K562 (cell line): ENCODE data around the gene MYCBP2. TPM values are rescaled to one million over a fixed set of nuclear protein-coding genes. Genes with fewer than 3 reads are reported as not detected.

Experiments
- ATAC-seq: fragments of 200-7000 bp; cut with Tn5 transposase; 3 replicates; pipeline ENCODE4 v1.9.1; 2020; ENCODE audit warnings: moderate library complexity
- BruUV-seq: library from RNA; stranded (reverse); fragments of 400-500 nt; replicated peaks from 2 replicates; lab custom pipeline; 2021; lab: Mats Ljungman, UMichigan
- CTCF ChIA-PET: fragments of 300-600 bp; formaldehyde crosslinking; extraction: SDS; loops from one replicate; lab custom pipeline; 2021; ENCODE audit warnings: low intra/inter-chr PET ratio; lab: Yijun Ruan, JAX
- POLR2A ChIA-PET: fragments of 300-600, 350-650 bp; sonication (Branson Sonifier 250); formaldehyde crosslinking; extraction: SDS; loops from one replicate; lab custom pipeline; 2021; ENCODE audit warnings: antibody characterized with exemption, inconsistent platforms; lab: Yijun Ruan, JAX
- DNase-seq, 4 experiments: peaks; one replicate each; pipeline versions ENCODE4 v3.0.0 to v3.0.0-alpha.2; 2011 to 2018; ENCODE audit warnings: low spot score in 3 of 4, mixed read lengths in 3 of 4; ENCODE audit errors: extremely low read depth in 1 of 4
- FAIRE-seq: peaks from 2 replicates; lab custom pipeline; 2011; peaks lifted over from hg19 to GRCh38; lab: Jason Lieb, UNC
- H2AFZ ChIP-seq: 2 replicates; pipeline ENCODE4 v1.6.0; 2011; ENCODE audit warnings: low read depth, low read length, control low read depth, inconsistent platforms
- H3K27ac ChIP-seq: fragments of 200-600 bp; 3 replicates; pipeline ENCODE4 v1.8.0; 2011; ENCODE audit warnings: low read depth, mild to moderate bottlenecking, control low read depth, inconsistent platforms, low read length, moderate library complexity, mixed read lengths; ENCODE audit errors: extremely low read depth
- H3K27me3 ChIP-seq, 2 experiments: fragments of 300-600 bp in 1 of 2; 2 replicates in 1 of 2; 3 replicates in 1 of 2; pipeline versions ENCODE4 v1.6.0 to v1.8.0; 2011; ENCODE audit warnings: inconsistent platforms in 2 of 2, low read length in 2 of 2, mild to moderate bottlenecking in 1 of 2, mixed read lengths in 1 of 2, moderate library complexity in 1 of 2; ENCODE audit not compliant: control insufficient read depth in 2 of 2, insufficient read depth in 2 of 2
- H3K36me3 ChIP-seq: fragments of 300-600 bp; 3 replicates; pipeline ENCODE4 v1.8.0; 2011; ENCODE audit warnings: mild to moderate bottlenecking, low read length, inconsistent platforms; ENCODE audit not compliant: control insufficient read depth, insufficient read depth
- H3K4me1 ChIP-seq, 2 experiments: fragments of 200-600 bp in 1 of 2; replicated peaks in 1 of 2; 2 replicates in 1 of 2; 3 replicates in 1 of 2; pipeline versions ENCODE4 v1.5.1 to v1.8.0; 2011; ENCODE audit warnings: inconsistent platforms in 2 of 2, low read length in 2 of 2, mild to moderate bottlenecking in 1 of 2, mixed read lengths in 1 of 2, moderate library complexity in 1 of 2; ENCODE audit not compliant: control insufficient read depth in 2 of 2, insufficient read depth in 2 of 2
- H3K4me2 ChIP-seq: 2 replicates; pipeline ENCODE4 v1.6.1; 2011; ENCODE audit warnings: low read length, control low read depth, inconsistent platforms, mixed read lengths; ENCODE audit not compliant: insufficient read depth
- H3K4me3 ChIP-seq: fragments of 200-600 bp; sonication (generic), shearing (Covaris generic); 2 replicates; pipeline ENCODE4 v1.5.1; 2016; ENCODE audit warnings: control low read depth, inconsistent platforms
- H3K79me2 ChIP-seq: fragments of 200-600 bp; 3 replicates; pipeline ENCODE4 v1.8.0; 2011; ENCODE audit warnings: low read length, inconsistent platforms; ENCODE audit not compliant: control insufficient read depth, insufficient read depth
- H3K9ac ChIP-seq, 2 experiments: 2 replicates each; pipeline versions ENCODE4 v1.6.0 to v1.6.1; 2011; ENCODE audit warnings: low read depth in 2 of 2, low read length in 2 of 2, control low read depth in 1 of 2, inconsistent platforms in 1 of 2, mild to moderate bottlenecking in 1 of 2, mixed read lengths in 1 of 2; ENCODE audit not compliant: insufficient read depth in 1 of 2
- H3K9me1 ChIP-seq: one replicate; pipeline ENCODE4 v1.6.0; 2011; ENCODE audit warnings: inconsistent platforms, mild to moderate bottlenecking, low read length, moderate library complexity; ENCODE audit not compliant: control insufficient read depth, insufficient read depth
- H3K9me3 ChIP-seq: replicated peaks from 2 replicates; pipeline ENCODE4 v1.5.1; 2011; ENCODE audit warnings: low read depth, low read length, inconsistent platforms; ENCODE audit not compliant: control insufficient read depth, insufficient read depth
- H4K20me1 ChIP-seq: replicated peaks from 2 replicates; pipeline ENCODE4 v1.6.1; 2011; ENCODE audit warnings: low read length, inconsistent platforms, mixed read lengths; ENCODE audit not compliant: control insufficient read depth, insufficient read depth
- CEBPB ChIP-seq: fragments of 450-650 bp; IDR thresholded peaks from 2 replicates; pipeline ENCODE4 v1.6.1; 2016; ENCODE audit warnings: missing genetic modification characterization, missing compliant biosample characterization
- OTX1 ChIP-seq: fragments of 450-650 bp; formaldehyde crosslinking; IDR thresholded peaks from 2 replicates; pipeline ENCODE4 v1.4.0; 2022; ENCODE audit warnings: mild to moderate bottlenecking
- PCBP2 ChIP-seq: fragments of 200-400 bp; formaldehyde crosslinking; IDR thresholded peaks from 2 replicates; pipeline ENCODE4 v1.6.1; 2018; ENCODE audit warnings: low read length, low read depth, mild to moderate bottlenecking, moderate library complexity; ENCODE audit not compliant: poor library complexity, severe bottlenecking
- PHB2 ChIP-seq: fragments of 450-650 bp; IDR thresholded peaks from 2 replicates; pipeline ENCODE4 v1.6.1; 2017; ENCODE audit warnings: low read depth
- RB1 ChIP-seq: fragments of 450-650 bp; IDR thresholded peaks from 2 replicates; pipeline ENCODE4 v1.6.1; 2017; ENCODE audit warnings: low read depth, mild to moderate bottlenecking
- SLC30A9 ChIP-seq: fragments of 250-450 bp; sonication (Bioruptor Pico); IDR thresholded peaks from 2 replicates; pipeline ENCODE4 v1.8.0; 2022; ENCODE audit warnings: mild to moderate bottlenecking, moderate library complexity
- TCF7L2 ChIP-seq: fragments of 150-350 bp; IDR thresholded peaks from 2 replicates; pipeline ENCODE4 v1.6.1; 2016; ENCODE audit warnings: low read depth, mild to moderate bottlenecking, low read length, moderate library complexity
- ZNF174 ChIP-seq: fragments of 250-450 bp; sonication (Bioruptor Pico); IDR thresholded peaks from 2 replicates; pipeline ENCODE4 v1.4.0; 2020; ENCODE audit warnings: mild to moderate bottlenecking
- ZNF431 ChIP-seq: sonication (generic); formaldehyde crosslinking; IDR thresholded peaks from 2 replicates; pipeline ENCODE4 v1.8.0; 2022; ENCODE audit warnings: mild to moderate bottlenecking, missing genetic modification reagents
- ZNF639 ChIP-seq, 2 experiments: fragments of 200-800 bp in 1 of 2; sonication (Bioruptor generic) in 1 of 2; sonication (generic) in 1 of 2; formaldehyde crosslinking in 1 of 2; IDR thresholded peaks in 1 of 2; conservative IDR thresholded peaks in 1 of 2; 2 replicates each; pipeline versions ENCODE4 v1.5.0 to v1.6.1; 2016 to 2020; ENCODE audit warnings: missing compliant biosample characterization in 1 of 2, missing genetic modification characterization in 1 of 2, missing genetic modification reagents in 1 of 2
- ZNF830 ChIP-seq: fragments of 250-450 bp; sonication (Bioruptor Pico); IDR thresholded peaks from 2 replicates; pipeline ENCODE4 v1.5.0; 2021; ENCODE audit warnings: mild to moderate bottlenecking
- WGBS: fragments of 100-300 bp; shearing (Covaris generic); methylation state at CpG from one replicate; pipeline ENCODE4 v1.1.6; 2016; ENCODE audit warnings: low coverage, mixed read lengths; ENCODE audit not compliant: insufficient coverage; ENCODE audit errors: missing lambda C conversion rate; 5-methylcytosine and 5-hydroxymethylcytosine counted together
- in situ Hi-C: fragments of 300-500 bp; cut with MboI; formaldehyde crosslinking; loops from 4 replicates; pipeline ENCODE4 v1.15.0; 2018; ENCODE audit warnings: inconsistent platforms, mixed read lengths
- intact Hi-C: fragments of 100-400 bp; cut with micrococcal nuclease; formaldehyde crosslinking; loops from 2 replicates; pipeline ENCODE4 v1.14.2; 2022
- polyA plus RNA-seq, 8 experiments: library from polyadenylated mRNA; depleted of rRNA in 4 of 8; stranded (reverse) in 5 of 8; unstranded in 3 of 8; fragments of >200 nt; fragmentation: Nextera tagmentation in 2 of 8; fragmentation: Illumina TruSeq in 1 of 8; extraction: Ambion mirVana in 2 of 8; extraction: Trizol in 1 of 8; gene quantifications; 2 replicates each; pipeline versions ENCODE4 v1.2.1 to v1.2.3, GENCODE V29; 2011 to 2014; ENCODE audit warnings: inconsistent platforms in 1 of 8, missing spikeins in 1 of 8
- total RNA-seq, 7 experiments: library from RNA; depleted of rRNA in 6 of 7; stranded (reverse); fragments of >200 nt in 6 of 7; fragmentation: Illumina TruSeq in 2 of 7; extraction: Trizol in 2 of 7; gene quantifications; 2 replicates each; pipeline versions ENCODE4 v1.2.1 to v1.2.3, GENCODE V29; 2011 to 2021; ENCODE audit warnings: low replicate concordance in 1 of 7
- TF ChIP-seq, protein P1 (sequence below): IDR thresholded peaks from 2 replicates; pipeline ENCODE4 v1.6.1; 2016; ENCODE audit warnings: missing genetic modification characterization, missing compliant biosample characterization

MYCBP2 gene
- total and polyA plus RNA-seq, 9 of the 15 experiments (the other 6 are each of a cell fraction or from before 2014, with no cell fraction given) = 13.2 to 47.2 (median 28.9) TPM

GRCh38 chr13:77309254-77309653, 17.6 kb downstream of the MYCBP2 start:
- POLR2A ChIA-PET = interaction anchor here (1.6 kb wide), 1 partner anchor 18 kb away, joined by 3 read pairs; the partner anchor contains the start of gene MYCBP2
- H3K9me1 ChIP-seq = no peaks in the 10 kb centered on the region
- no peak for TF ChIP-seq ZNF174
- TF ChIP-seq TCF7L2 = no peak
- no peak for TF ChIP-seq RB1
- TF ChIP-seq, protein P1, sequence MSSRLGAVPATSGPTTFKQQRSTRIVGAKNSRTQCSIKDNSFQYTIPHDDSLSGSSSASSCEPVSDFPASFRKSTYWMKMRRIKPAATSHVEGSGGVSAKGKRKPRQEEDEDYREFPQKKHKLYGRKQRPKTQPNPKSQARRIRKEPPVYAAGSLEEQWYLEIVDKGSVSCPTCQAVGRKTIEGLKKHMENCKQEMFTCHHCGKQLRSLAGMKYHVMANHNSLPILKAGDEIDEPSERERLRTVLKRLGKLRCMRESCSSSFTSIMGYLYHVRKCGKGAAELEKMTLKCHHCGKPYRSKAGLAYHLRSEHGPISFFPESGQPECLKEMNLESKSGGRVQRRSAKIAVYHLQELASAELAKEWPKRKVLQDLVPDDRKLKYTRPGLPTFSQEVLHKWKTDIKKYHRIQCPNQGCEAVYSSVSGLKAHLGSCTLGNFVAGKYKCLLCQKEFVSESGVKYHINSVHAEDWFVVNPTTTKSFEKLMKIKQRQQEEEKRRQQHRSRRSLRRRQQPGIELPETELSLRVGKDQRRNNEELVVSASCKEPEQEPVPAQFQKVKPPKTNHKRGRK = no peak
- TF ChIP-seq PCBP2 = no peak
- TF ChIP-seq ZNF431 = no peak
- TF ChIP-seq PHB2 = no peak
- TF ChIP-seq SLC30A9 (CRISPR knock-in tag) = no peak
- no peak for TF ChIP-seq ZNF639 (CRISPR knock-in tag; conservative IDR thresholded peaks at IDR 0.05 in 1 of 2, IDR thresholded peaks at IDR 0.05 in 1 of 2)
- no peak for TF ChIP-seq OTX1
- TF ChIP-seq CEBPB (tag) = no peak
- TF ChIP-seq ZNF830 = no peak
- TF ChIP-seq, all 486 proteins: peak for 0
- intact Hi-C loops (no loop called here), in situ Hi-C loops (no loop called here)
- Histone ChIP-seq H3K27me3 (no peaks in the 10 kb centered on the region), H3K4me3 (no peak overlapping the region), H3K4me2 (no peak overlapping the region), H3K79me2 (peaks cover 73% of the 10 kb centered on the region), H3K9me3 (no peaks in the 10 kb centered on the region), H4K20me1 (no peaks in the 10 kb centered on the region), H2AFZ (no peak overlapping the region), H3K36me3 (no peaks in the 10 kb centered on the region), H3K4me1 (no peaks in the 10 kb centered on the region), H3K27ac (no peak overlapping the region), H3K9ac (no peak overlapping the region)
- DNase-seq (no peak), ATAC-seq (no peak), FAIRE-seq (no peak)
- 38% methylated on average over 2 of the region's 2 CpGs for WGBS
- no TSS peak for BruUV-seq
- CTCF ChIA-PET = no interaction called here
